Measurements from ENCODE around the gene UBR1.
"Not testable (repeated sequence)": the region's sequence is repeated elsewhere in the genome, so short reads cannot be mapped to it uniquely, and the experiment has no call there.

UBR1 gene

DNA sequence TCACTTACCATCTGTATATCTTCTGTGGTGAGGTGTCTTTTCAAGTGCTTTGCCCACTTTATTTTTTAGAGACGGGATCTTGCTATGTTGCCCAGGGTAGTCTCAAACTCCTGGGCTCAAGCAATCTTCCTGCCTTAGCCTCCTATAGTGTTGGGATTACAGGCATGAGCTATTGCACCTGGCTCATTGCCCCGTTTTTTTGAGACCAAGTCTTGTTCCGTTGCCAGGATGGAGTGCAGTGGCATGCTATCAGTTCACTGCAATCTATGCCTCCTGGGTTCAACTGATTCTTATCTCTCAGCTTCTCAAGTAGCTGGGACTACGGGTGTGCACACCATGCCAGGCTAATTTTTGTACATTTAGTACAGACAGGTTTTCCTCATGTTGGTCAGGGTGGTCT is 132.7 kb downstream of the UBR1 start:
- DNase-seq (ENCODE audit: low spot score) = no peak

DNA sequence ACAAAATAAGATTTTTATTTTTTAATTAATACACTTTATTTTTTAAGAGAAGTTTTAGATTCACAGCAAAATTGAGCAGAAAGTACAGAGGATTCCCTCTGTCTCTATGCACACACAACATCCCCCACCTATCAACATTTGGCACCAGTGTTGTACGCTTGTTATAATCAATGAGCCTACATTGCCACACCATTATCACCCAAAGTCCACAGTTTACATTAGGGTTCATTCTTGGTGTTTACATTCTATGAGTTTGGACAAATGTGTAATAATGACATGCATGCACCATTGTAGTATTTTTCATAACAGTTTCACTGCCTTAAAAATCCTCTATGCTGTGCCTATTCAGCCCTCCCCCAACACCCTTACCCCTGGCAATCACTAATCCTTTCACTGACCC is 134.0 kb downstream of the UBR1 start:
- no peak for DNase-seq (ENCODE audit: low spot score)

DNA sequence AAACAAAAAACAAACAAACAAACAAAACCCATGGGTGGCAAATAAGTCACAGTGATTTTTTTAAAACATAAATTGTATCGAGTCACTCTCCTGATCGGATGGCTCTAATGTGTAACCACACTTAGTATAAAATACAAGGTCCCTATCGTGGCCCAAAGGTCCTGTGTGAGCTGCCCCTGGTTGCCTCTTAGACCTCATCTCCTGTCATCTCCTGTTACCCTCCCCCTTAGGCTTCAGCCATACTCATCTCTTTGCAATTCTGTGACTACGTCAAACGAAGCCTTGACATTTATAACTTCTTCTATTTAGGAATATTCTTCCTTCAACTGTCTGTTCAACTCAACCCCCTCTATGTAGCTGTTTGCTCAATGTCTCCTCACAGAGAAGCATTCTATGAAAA is 141.4 kb downstream of the UBR1 start:
- no peak for DNase-seq (ENCODE audit: low spot score)

DNA sequence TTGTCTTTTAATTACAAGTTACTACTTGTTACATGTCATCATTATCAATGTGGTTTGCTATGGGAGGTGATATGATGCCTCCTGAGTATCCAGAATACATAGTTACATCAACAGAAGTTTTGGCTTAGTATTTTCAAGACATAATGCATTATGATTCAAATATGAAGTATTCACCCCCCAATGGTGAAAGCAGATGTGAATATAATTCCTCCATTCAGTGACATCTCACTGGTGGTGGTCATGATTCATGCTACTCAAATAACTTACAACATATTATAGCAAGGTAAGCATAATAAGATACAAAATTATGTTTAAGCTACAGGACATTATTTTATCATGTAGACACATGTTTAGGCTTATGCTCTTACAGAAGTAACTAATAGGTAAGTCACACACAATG is 150.3 kb downstream of the UBR1 start:
- DNase-seq (ENCODE audit: low spot score) = no peak

DNA sequence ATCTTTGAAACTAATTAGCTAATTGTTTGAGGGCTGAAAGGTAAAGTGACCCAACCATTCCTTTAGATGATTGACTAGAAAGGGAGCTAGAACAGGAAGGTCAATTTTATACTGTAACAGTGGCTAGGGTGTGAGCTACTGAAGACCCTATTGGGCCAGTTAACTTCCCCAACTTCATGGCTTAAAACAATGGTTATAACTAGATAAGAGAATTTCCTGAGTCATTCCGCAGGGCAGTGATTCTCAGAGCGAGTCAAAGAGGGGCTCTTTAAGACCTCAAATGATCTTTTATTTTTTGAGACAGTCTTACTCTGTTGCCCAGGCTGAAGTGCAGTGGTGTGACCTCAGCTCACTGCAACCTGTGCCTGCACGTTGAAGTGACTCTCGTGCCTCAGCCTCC is 151.5 kb downstream of the UBR1 start:
- DNase-seq (ENCODE audit: low spot score) = no peak

DNA sequence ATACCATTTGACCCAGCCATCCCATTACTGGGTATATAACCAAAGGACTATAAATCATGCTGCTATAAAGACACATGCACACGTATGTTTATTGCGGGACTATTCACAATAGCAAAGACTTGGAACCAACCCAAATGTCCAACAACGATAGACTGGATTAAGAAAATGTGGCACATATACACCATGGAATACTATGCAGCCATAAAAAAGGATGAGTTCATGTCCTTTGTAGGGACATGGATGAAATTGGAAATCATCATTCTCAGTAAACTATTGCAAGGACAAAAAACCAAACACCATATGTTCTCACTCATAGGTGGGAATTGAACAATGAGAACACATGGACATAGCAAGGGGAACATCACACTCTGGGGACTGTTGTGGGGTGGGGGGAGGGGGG is 156.9 kb downstream of the UBR1 start:
- not testable (repeated sequence) for DNase-seq (ENCODE audit: low spot score)

DNA sequence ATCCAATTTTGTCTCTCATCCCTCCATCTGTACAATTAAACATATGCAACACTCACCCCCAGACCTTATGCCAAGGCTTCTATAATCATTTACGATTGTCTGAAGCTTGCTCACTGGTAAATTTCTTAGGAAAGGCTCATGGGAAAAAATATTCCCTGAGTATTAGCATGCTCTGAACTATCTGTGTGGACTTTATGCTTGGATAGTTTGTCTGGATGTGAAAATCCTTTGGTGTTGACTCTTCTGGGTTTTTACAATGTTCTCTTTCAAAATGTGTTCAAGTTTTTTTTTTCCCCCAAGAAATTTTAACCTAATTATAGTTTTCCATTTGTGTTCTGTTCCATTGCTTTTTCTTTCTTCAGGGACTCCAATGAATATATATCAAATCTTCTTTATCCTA is 165.3 kb downstream of the UBR1 start:
- no peak for DNase-seq (ENCODE audit: low spot score)

DNA sequence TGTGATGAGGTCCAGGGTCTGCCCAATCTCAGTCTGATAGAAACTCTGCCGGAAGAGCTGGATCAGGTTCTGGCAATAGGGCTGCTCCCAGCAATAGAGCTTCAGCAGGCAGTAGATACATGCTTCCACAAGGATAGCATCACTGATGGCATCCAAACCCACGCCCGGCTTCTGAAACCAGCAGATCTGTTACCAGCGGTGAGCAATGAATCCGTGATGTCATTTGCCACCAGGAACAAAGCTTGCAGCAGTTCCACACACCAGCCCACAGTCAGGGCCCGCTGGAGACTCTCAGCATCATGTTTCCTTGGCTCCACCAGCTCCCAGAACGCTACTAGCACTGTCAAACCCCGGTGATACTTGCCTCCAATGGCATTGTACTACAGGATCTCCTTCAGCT is 166.0 kb downstream of the UBR1 start:
- no peak for DNase-seq (ENCODE audit: low spot score)

DNA sequence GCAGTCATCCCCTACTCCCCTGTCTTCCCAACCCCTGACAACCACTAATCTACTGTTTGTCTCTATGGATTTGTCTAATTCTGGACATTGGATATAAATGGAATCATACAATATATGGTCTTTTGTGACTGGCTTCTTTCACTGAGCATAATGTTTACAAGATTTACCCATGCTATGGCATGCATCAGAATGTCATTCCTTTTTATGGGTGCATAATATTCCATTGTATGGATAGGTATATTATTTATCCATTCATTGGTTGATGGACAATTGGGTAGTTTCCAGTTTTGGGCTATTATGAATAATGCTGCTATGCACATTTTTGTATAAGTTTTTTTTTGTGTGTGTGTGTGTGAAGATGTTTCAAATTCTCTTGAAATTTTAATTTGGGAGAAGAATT is 168.7 kb downstream of the UBR1 start:
- DNase-seq (ENCODE audit: low spot score) = no peak

DNA sequence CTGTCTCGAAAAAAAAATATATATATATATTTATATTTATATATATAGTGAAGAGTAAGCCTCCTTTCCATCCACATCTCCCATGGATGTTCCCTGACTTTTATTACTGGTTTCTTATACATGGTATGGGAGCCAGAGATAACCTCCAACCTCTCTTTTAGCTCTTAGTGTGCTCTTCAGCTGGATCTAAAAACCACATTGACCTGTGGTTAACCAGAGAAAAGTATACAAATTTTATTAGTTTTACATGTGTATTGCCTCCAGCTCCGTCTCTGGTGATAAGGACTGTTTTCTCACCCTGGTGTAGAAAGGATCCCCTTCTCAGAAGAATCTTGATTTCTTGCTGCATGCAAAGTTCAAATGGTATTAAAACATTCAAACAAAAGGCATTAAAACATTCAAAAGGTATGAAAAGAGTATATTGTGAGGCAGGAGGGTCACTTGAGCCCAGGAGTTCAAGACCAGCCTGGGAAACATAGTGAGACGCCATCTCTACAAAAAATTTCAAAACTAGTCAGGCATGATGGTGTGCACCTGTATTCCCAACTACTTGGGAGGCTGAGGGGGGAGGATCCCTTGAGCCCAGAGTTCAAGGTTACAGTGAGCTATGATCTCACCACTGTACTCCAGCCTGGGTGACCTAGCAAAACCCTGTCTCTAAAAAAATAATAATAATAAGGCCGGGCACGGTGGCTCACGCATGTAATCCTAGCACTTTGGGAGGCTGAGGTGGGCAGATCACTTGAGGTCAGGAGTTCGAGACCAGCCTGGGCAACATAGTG is 171.8 kb downstream of the UBR1 start:
- DNase-seq (ENCODE audit: low spot score) = no peak

DNA sequence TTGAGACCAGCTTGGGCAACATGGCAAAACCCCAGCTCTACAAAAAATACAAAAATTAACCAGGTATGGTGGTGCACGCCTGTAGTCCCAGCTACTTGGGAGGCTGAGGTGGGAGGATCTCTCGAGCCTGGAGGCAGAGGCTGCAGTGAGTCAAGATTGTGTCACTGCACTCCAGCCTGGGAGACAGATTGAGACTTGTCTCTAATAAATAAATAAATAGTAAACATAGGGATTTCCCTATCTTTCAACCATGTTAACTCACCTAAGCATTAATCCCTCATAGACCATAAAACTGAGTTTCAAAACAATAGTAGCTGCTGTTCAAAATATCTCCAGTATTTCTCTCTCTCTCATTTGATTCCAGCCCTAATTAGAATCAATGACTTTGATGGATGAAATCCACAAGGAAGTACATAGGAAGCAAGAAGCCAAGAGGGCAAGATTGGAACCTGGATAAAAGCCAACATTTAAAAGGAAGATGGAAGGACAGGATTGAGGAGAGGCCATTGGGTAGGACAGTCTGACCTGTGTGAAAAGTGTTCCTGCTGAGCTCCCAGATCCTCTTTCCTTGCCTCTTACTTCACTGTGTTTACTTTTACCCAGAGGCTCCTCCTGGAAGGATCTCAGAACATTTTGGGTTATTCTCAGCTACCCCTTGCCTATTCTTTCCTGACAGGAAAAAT is 172.9 kb downstream of the UBR1 start:
- no peak for DNase-seq (ENCODE audit: low spot score)

DNA sequence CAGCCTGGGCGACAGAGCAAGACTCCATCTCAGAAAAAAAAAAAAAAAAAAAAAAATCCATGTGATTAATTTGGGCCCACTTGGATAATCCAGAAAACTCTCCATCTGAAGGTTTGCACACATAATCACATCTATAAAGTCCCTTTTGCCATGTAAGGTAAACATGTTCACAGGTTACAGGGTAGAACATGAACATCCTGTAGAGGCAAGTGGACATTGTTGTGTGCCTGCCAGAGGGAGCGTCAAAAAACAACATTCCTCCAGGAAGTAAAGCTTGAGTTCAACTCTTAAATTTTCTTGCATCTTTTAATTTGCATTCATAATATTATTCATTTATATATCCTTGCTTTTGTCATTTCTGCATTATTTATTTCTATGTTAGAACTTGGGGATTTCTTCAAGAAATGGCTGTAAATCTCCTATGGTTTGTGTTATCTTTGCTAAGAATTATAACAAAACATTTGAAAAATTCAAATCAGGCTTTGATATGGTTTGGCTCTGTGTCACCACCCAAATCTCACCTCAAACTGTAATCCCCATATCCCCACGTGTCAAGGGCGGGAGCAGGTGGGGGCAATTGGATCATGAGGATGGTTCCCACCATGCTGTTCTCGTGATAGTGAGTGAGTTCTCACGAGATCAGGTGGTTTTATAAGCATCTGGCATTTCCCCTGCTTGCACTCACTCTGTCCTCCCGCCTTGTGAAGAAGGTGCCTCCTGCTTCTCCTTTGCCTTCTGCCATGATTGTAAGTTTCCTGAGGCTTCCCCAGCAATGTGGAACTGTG is 173.9 kb downstream of the UBR1 start:
- no peak for DNase-seq (ENCODE audit: low spot score)

DNA sequence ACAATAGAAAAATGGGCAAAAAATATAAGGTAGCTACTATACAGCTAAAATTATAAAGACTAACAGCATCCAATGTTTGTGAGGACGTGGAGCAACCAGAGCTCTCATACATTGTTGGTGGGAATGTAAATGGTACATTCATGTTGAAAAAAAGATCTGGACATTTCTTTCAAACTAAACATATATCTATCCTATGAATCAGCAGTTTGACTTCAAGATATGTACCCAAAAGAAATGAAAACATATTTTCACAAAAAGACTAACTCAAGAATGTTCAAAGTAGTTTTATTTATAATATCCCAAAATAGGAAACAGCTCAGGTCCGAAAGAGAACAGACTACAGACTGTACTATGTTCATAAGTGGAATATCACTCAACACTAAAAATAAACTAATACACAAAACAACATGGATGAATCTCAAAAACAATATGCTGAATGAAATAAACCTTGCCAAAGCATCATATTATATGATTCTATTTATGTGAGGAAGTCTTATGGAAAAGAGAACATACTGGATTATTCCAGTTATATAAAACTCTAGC is 176.5 kb downstream of the UBR1 start:
- DNase-seq (ENCODE audit: low spot score) = no peak

DNA sequence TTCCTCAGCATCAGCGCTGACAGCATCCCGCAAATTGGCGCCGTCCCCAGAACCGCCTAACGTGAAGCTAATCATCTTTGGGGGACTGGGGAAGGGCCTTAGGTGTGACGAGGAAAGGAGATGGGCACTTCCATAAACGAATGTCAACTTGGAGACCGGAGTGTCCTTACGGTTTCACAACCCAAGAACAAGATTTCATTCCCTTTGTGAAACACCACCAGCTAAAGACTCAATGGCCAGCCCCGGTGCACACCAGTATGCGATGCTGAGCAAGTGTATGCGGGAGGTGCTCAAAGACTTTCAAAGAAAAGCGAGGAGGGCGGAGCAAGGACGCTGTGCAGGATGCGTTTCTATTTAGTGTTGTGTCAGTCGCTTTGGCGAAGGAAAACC is 184.5 kb downstream of the UBR1 start:
- DNase-seq (ENCODE audit: low spot score) = peak; percentile 23

DNA sequence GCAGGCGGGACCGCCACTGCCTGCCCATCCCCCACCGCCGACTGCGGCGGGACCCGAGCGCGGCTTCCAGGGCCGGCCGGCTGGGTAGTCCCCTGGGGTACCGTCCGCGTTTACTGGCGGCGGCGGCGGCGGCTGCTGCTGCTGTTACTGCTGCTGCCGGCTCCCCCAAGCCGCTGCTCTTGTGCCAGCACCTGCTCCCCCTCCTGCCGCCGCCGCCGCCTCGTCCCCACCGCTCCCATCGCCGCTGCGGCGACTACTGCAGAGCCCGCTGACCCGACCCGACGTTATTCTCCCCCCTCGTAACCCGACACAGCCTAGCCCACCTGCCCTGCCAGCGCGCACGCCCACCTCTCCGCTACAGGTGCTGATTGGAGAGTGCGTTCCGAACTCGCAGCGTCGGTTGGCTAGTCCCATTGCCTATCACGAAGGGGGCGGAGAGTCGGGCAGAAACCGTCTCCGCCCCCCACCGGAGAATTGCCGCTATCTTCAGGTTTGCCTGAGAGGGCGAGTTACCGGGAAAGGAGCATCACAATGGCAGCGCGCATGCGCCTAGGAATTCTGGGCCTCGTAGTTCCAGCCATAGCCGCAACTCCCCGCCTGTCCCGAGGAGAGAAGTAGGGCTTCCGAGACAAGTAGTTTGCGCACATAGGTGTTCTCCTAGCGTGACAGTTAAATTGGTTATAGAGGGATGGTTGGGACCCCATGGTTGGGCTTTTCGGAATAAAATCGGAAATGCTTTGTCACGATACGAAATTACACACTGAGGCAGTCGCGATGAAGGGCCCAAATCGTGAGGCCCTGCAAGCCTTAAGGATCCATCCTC is 185.1 kb downstream of the UBR1 start, which contains the start of gene TTBK2:
TTBK2 (minus strand) TSS at position 260 of the 823 bp plus-strand sequence. CDS start 42,161 bp downstream, outside the sequence.
- peak; percentile 99 for DNase-seq (ENCODE audit: low spot score)

DNA sequence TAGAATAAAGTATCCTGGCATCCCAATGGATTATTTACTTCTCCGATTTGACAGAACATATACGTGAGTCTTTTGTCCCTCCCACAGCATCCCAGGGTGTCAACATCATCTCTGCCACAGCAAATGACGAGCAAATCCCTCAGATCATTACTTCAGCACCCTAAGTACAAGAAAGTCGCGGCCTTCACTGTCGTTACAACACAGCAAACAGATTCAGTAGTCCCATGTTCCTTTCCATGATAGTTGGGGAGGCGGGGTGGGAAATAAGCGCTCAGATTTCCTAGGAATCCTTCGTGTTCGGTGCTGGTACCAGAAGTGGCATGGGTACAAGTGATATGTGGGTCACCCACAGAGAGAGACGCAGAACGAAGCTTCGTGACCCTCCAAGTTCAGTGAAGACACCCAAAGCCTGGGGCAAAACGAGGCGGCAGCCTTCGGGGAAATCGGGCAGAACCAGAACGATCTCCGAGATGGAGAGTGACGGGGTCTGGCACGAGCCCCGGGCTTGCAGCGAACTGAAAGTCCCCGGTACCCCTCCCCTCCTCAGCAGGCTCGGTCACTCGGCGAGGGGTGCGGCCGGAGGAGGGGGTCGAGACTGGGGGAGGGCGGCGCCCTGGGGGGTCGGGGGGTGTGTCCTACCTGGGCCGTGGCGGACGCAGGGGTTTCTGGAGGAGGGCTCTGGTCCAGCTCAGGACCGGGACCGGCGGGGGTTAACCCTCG is 185.9 kb downstream of the UBR1 start:
- peak; percentile 25 for DNase-seq (ENCODE audit: low spot score)

DNA sequence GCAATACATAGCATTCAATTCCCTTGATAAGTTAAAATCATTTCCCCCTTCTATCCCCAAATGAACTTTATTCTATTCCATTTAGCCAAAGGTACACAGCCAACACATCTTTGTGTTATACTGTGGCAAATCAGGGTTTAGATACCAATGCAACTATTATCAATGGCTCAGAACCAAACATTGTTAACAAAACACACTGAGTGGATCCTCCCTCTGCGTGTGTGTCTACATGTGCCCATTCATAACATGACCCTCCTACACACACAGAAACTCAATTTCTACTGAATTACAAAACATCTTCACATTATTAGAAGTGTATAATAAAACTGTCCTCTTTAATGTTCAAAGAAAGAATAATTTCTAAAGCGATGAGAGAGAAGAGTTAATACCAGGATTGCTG is 186.5 kb downstream of the UBR1 start:
- DNase-seq (ENCODE audit: low spot score) = peak; percentile 13

DNA sequence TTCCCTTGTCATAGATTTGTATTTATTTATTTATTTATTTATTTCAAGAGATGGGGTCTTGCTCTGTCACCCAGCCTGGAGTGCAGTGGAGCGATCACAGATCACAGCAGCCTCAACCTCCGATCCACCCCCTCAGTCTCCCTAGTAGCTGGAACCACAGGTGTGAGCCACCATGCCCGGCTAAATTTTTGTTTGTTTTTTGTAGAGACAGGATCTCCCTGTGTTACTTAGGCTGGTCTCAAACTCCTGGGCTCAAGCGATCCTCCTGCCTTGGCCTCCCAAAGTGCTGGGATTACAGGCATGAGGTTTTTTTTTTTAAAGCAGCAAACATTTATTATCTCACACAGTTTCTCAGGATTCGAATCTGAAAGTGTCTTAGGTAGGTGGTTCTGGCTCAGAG is 187.8 kb downstream of the UBR1 start:
- DNase-seq (ENCODE audit: low spot score) = no peak

DNA sequence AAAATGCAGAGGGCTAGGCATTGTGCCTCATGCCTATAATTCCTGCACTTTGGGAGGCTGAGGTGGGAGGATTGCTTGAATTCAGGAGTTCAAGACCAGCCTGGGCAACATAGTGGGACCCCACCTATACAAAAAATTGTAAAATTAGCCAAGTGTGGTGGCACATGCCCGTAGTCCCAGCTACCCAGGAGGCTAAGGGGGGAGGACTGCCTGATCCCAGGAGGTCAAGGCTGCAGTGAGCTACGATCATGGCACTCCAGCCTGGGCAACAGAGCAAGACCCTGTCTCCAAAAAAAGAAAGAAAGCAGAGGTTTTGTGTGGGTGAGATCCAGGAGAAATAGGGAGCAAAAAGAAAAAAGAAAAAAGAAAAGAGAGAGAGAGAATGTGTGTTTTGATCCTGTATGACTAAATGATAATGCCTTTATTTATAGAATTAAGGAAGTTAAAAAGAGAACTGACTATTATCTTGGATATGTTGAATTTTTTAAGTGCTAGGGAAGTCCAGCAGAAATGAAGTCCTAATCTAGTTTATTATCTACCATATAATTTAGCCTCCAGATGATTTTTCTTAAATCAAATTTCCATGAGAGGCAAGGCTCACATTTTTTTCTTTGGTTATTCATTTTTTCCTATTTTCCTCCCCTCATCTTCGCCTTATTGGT is 190.1 kb downstream of the UBR1 start:
- DNase-seq (ENCODE audit: low spot score) = no peak

DNA sequence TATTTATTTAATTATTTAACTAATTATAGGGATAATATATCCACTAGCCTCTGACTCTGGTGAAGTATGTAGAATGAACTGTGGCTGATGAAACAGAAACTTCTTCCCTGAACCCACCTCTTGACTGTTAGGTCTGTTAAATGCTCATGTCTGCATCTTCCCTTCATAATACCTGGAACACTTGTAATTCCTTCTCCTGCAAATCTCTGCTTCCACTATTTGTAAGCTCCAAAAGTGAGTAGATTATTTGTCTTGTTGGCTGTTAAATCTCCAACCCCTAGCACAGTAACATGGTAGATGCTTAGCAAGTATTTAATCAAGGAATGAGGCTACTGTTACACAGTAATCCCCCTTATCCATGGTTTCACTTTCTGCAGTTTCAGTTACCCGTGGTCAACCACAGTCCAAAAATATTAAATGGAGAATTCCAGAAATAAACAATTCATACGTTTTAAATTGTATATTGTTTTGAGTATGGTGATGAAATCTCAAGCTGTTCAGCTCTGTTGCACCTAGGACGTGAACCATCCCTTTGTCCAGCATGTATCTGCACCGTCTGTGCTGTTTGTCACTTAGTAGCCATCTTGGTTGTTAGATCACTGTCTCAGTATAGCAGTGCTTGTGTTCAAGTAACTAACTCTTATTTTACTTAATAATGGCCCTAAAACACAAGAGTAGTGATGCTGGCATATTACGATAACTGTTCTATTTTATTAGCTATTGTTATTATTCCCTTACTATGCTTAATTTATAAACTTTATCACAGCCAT is 190.9 kb downstream of the UBR1 start:
- no peak for DNase-seq (ENCODE audit: low spot score)
